ENCODE measurements around the gene RABEP2.
"Not testable (repeated sequence)": the region's sequence is repeated elsewhere in the genome, so short reads cannot be mapped to it uniquely, and the experiment has no call there.

The RABEP2 gene

GRCh38 chr16:28903344-28904042, 21.5 kb downstream of the RABEP2 start:
- no peak for DNase-seq

GRCh38 chr16:28902909-28903308, 22.1 kb downstream of the RABEP2 start:
- no peak for DNase-seq

DNA sequence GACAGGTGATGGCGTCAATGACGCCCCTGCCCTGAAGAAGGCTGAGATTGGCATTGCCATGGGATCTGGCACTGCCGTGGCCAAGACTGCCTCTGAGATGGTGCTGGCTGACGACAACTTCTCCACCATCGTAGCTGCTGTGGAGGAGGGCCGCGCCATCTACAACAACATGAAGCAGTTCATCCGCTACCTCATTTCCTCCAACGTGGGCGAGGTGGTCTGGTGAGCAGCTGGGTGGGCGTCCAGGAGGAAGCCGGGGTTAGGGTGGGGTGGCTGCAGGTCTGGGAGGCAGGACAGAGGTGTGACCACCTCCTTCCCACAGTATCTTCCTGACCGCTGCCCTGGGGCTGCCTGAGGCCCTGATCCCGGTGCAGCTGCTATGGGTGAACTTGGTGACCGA, 23.2 kb downstream of the RABEP2 start:
- no peak for DNase-seq

DNA sequence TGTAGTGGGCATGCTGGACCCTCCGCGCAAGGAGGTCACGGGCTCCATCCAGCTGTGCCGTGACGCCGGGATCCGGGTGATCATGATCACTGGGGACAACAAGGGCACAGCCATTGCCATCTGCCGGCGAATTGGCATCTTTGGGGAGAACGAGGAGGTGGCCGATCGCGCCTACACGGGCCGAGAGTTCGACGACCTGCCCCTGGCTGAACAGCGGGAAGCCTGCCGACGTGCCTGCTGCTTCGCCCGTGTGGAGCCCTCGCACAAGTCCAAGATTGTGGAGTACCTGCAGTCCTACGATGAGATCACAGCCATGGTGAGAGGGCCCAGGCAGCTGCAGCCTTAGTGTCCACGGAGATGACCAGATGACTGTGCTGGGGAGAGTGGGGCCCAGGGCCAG, 24.4 kb downstream of the RABEP2 start:
- DNase-seq: no peak

- DNase-seq: no peak
Measured at GRCh38 chr16:28899882-28900590, 25.0 kb downstream of the RABEP2 start.

DNA sequence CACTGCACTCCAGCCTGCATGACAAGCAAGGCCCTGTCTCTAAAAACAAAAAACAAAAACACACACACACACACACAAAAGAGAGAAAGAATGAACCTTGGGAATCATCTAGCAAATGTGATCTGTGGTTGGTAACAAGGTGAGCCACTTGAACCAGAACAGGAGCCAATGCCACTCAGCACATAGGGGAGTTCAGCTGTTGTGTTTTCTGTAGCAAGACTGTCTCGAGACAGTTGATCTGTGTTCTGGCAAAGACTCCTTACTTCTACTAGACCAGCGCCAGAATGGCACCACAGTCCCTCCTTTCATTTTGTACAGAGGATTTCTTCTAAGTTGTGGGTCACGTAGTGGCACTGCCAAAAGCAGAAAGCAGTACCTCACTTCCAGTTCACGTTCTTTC, 26.1 kb downstream of the RABEP2 start:
- no peak for DNase-seq

DNA sequence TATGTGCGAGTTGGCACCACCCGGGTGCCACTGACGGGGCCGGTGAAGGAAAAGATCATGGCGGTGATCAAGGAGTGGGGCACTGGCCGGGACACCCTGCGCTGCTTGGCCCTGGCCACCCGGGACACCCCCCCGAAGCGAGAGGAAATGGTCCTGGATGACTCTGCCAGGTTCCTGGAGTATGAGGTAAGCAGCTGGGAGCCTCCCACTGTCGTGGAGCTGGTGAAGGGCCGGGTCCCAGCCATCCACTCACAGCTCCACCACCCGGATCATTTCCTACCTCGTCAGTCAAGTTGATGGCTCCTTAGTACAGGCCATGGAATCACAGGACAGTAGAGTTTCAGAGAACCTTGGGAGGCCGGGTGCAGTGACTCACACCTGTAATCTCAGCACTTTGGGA, 26.8 kb downstream of the RABEP2 start:
- no peak for DNase-seq

- DNase-seq: no peak
Measured at GRCh38 chr16:28897826-28898225, 27.2 kb downstream of the RABEP2 start.

- DNase-seq: no peak
Measured at GRCh38 chr16:28895609-28896008, 29.4 kb downstream of the RABEP2 start.

- DNase-seq: no peak
Measured at GRCh38 chr16:28893291-28893690, 31.7 kb downstream of the RABEP2 start.

DNA sequence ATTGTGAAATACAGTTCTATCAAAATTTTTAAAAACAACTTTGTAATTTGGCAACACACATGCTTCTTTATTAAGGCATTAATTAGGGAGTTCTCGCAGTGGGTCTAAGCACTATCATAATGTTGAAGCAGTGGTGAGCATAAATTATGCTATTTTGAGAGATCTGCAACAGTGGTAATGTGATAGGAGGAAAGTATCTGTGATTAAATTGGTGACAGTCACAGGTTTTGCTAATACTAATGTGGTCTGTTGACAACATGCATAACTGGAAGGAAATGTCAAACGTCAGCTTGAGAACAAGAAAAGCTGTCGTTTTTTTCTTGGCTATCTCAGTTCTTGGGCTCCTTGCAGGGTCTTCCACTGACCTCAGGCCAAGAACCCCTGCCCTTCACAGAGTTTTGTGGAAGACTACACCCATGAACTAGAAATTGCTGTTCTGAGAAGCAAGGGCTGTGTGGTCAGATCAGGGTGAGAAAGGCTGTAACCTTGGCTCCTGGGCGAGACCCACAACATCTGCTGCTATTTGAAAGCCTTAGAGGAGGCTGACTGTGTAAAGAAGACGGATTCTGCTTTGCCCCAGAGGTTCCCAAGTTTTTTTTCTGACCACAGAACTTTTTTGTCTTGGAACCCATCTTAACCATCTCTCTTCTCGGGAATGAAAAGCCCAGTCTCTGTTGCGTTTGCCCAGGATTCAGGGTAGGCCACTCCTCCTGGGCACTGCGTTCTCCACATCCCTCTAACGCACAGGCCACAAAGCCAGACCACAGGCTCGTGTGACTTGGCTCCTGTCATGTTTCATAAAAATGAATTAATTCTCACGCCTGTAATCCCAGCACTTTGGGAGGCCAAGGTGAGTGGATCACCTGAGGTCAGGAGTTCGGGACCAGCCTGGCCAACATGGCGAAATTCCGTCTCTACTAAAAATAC, 32.8 kb downstream of the RABEP2 start:
- DNase-seq: no peak

DNA sequence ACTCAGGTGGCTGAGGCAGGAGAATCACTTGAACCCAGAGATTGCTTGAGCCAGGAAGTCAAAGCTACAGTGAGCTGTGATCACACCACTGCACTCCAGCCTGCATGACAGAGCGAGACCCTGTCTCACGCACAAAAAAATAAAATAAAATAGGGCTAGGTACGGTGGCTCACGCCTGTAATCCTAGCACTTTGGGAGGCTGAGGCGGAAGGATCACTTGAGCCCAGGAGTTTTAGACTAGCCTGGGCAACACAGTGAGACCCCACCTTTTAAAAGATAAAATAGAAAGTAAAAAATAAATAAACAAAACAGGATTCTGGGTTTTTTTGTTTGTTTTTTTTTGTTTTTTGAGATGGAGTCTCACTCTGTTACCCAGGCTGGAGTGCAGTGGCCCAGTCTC, 34.7 kb downstream of the RABEP2 start:
- not testable (repeated sequence) for DNase-seq

DNA sequence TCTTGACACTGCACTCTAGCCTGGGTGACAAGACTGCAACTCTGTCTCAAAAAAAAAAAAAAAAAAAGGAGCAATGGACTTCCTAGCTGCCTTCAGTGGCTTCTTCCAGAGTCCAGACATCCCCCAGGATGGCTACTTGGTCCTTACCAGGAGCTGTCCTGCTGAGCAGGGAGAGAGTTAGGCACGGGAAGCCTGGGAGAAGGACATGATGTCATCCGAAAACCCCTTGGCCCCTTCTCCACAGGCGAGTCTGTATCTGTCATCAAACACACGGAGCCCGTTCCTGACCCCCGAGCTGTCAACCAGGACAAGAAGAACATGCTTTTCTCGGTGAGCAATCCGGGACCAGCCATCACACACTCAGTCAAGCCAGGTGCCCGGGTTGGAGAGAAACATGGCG, 38.1 kb downstream of the RABEP2 start:
- DNase-seq: no peak

- no peak for DNase-seq
Measured at GRCh38 chr16:28884045-28884444, 41.0 kb downstream of the RABEP2 start.

DNA sequence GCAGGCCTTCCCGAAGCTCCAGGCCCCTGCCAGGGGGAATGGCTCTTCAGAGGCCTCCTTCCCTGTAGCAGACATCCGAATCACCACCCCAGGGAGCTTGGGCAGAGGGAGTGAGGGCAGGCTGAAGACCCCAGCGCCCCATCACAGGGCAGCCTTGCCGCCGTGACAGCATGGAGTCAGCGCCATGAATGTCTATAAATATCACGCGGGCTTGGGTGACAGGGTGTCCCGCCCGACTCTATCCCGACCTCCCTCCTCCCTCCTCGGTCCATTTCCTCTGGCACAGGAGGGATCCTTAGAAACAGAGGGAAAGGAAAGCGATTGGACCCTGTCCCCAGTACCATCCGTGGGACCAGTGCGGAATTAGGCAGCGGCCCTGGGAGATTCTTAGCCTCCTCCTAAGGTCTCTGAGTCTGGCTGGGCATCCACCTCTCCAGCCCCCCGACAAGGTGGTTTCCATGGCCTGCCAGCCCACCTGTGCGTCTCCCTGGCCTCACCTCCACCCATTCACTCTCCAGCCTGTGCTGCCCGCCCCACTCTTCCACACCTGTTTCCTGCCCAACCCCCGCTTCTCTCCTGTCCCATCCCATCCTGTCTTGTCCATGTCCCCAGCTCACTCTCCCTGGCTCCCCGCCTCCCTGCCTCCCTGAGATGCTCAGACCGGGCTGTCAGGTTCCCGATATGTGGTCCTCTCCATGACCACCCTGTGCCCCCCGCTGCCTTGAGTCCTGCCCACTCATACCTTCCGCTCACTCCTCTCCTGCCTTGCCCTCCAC, 41.6 kb downstream of the RABEP2 start:
- DNase-seq: no peak

DNA sequence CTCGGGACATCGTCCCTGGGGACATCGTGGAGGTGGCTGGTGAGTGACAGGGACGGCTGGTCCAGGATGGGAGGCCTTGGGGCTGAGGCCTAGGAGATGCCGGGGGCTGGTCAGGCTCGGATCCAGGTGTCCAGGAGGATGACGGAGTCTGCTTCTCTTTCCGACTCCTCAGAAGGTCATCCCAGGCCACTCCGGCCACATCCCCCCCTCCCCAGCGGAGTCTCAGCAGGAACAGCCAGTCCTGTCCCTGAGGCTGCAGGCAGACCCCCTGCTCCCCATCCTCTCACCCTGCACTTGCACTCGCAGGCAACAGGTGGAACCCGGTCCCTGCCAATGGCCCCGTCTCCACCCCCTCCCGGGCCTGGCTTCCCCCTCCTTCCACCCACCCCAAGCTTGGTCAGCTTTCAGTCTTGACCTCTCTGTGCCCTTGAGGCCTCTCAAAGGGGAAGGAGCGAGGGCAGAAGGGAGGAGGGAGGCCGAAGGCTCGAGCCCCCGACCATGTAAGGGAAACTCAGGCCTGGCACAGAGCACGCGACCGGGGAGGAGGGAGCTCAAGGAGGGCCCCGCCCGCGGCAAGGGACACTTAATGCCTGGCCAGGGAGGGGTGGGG, 42.4 kb downstream of the RABEP2 start:
- no peak for DNase-seq

- not testable (repeated sequence) for DNase-seq
Measured at GRCh38 chr16:28881565-28881964, 43.5 kb downstream of the RABEP2 start.

- no peak for DNase-seq
Measured at GRCh38 chr16:28880955-28881354, 44.1 kb downstream of the RABEP2 start.

DNA sequence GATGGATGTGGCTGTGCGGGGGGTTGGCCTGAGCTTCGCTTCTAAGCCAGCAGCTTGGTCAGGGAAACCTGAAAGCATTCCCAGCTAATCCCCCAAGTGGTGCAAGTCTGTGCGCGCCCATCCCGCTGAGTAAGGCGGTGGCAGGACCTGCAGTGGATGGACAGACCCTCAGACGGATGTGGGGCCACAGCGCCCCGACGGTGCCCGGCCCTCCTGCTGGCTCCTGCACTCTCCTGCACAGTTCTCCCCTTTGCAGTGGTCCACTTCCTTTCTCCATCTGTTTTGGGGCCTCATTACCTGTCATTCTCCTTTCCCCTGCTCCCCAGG, 44.5 kb downstream of the RABEP2 start:
- no peak for DNase-seq

- DNase-seq: peak; percentile 72
Measured at GRCh38 chr16:28879841-28880588, 45.0 kb downstream of the RABEP2 start.

DNA sequence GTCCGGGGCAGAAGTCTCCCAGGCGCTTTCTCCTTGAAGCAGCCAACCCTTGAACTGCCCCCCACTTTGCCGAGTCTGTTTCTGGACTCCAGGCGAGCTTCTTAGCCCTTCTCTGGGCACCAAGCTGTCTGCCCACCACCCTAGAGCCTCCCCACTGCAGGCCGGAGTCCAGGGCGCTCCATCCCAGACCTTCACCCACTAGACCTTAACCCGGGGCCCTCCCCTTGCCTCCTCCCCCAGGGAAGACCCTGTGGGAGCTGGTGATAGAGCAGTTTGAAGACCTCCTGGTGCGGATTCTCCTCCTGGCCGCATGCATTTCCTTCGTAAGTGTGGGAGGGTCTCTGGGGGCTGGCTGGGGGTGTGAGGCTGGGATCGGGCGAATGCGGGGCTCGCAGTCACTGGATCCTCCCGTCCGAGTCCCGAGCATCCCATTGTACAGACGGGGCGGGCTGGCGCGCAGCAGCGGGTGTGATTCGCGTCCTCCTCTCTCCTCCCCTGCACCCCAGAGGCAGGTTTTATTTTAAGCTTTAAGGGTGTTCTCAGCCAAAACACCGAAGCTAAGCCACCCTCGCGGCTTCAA, 45.7 kb downstream of the RABEP2 start:
- DNase-seq: no peak
